Measurements from ENCODE around the gene TMCO2. TPM values are rescaled to one million over a fixed set of nuclear protein-coding genes. Genes with fewer than 3 reads are reported as not detected.

TMCO2 gene
- total and polyA plus RNA-seq, 2 experiments from 2014 or later, result not detected

DNA sequence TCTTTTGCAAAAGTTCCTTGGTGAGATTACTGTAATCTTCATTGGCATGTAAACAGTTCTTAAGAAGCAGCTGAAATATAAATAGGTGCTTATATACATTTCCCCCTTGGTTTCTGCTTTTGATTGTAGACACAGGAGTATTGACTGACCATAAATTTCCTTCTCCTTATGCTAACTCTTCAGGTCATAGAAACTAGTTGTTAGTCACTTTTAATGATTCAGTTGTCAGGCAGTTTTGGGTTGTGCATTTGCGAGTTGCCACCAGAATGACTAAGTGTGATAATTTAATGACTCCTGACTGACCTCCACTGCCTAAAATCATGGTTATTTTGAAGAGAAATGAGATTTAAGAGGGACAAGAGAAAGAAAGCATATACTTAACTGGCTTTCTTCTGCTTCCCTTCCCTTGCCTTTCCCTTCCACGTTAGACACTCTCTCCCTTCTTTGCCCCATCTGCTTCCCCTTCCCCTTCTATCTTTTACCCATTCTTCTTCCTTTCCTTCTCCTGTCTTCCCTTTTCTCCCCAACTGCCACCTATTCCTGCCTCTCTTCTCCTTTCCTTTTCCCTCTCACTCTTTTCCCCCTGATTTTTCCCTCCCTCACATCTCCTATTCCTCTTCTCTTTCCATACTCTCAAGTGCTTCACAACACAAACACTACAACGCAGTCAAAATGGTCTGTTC, 22.6 kb downstream of the TMCO2 start:
- H3K36me3 Mint-ChIP-seq (ENCODE audit: low read depth), result peaks cover 51% of the 10 kb centered on the region
- H3K9me3 Mint-ChIP-seq, result no peaks in the 10 kb centered on the region
- Histone ChIP-seq H3K4me3 (no peak overlapping the region), H3K36me3 (ENCODE audit: insufficient read depth) (peaks cover 35% of the 10 kb centered on the region), H4K20me1 (replicated peaks; ENCODE audit: insufficient read depth) (peaks cover 13% of the 10 kb centered on the region), H3K4me1 (ENCODE audit: insufficient read depth) (no peaks in the 10 kb centered on the region), H3K27ac (ENCODE audit: low read depth) (no peak overlapping the region), H3K27me3 (ENCODE audit: insufficient read depth) (no peaks in the 10 kb centered on the region), H3K4me2 (no peak overlapping the region), H3K79me2 (replicated peaks; ENCODE audit: insufficient read depth) (peaks cover 8% of the 10 kb centered on the region; the same call in 1 of the 2 replicates), H3F3A (replicated peaks; ENCODE audit: low read depth) (no peaks in the 10 kb centered on the region; the same call in 1 of the 2 replicates), H3K9me2 (ENCODE audit: insufficient read depth) (no peaks in the 10 kb centered on the region), H2AFZ (no peak overlapping the region)
- no peak for DNase-seq (ENCODE audit: low spot score)
- peaks cover 4% of the 10 kb centered on the region for H3K27me3 Mint-ChIP-seq (ENCODE audit: insufficient read depth, low read depth, poor library complexity)
- H3K27ac Mint-ChIP-seq, result no peak overlapping the region
- TF ChIP-seq, protein P1, sequence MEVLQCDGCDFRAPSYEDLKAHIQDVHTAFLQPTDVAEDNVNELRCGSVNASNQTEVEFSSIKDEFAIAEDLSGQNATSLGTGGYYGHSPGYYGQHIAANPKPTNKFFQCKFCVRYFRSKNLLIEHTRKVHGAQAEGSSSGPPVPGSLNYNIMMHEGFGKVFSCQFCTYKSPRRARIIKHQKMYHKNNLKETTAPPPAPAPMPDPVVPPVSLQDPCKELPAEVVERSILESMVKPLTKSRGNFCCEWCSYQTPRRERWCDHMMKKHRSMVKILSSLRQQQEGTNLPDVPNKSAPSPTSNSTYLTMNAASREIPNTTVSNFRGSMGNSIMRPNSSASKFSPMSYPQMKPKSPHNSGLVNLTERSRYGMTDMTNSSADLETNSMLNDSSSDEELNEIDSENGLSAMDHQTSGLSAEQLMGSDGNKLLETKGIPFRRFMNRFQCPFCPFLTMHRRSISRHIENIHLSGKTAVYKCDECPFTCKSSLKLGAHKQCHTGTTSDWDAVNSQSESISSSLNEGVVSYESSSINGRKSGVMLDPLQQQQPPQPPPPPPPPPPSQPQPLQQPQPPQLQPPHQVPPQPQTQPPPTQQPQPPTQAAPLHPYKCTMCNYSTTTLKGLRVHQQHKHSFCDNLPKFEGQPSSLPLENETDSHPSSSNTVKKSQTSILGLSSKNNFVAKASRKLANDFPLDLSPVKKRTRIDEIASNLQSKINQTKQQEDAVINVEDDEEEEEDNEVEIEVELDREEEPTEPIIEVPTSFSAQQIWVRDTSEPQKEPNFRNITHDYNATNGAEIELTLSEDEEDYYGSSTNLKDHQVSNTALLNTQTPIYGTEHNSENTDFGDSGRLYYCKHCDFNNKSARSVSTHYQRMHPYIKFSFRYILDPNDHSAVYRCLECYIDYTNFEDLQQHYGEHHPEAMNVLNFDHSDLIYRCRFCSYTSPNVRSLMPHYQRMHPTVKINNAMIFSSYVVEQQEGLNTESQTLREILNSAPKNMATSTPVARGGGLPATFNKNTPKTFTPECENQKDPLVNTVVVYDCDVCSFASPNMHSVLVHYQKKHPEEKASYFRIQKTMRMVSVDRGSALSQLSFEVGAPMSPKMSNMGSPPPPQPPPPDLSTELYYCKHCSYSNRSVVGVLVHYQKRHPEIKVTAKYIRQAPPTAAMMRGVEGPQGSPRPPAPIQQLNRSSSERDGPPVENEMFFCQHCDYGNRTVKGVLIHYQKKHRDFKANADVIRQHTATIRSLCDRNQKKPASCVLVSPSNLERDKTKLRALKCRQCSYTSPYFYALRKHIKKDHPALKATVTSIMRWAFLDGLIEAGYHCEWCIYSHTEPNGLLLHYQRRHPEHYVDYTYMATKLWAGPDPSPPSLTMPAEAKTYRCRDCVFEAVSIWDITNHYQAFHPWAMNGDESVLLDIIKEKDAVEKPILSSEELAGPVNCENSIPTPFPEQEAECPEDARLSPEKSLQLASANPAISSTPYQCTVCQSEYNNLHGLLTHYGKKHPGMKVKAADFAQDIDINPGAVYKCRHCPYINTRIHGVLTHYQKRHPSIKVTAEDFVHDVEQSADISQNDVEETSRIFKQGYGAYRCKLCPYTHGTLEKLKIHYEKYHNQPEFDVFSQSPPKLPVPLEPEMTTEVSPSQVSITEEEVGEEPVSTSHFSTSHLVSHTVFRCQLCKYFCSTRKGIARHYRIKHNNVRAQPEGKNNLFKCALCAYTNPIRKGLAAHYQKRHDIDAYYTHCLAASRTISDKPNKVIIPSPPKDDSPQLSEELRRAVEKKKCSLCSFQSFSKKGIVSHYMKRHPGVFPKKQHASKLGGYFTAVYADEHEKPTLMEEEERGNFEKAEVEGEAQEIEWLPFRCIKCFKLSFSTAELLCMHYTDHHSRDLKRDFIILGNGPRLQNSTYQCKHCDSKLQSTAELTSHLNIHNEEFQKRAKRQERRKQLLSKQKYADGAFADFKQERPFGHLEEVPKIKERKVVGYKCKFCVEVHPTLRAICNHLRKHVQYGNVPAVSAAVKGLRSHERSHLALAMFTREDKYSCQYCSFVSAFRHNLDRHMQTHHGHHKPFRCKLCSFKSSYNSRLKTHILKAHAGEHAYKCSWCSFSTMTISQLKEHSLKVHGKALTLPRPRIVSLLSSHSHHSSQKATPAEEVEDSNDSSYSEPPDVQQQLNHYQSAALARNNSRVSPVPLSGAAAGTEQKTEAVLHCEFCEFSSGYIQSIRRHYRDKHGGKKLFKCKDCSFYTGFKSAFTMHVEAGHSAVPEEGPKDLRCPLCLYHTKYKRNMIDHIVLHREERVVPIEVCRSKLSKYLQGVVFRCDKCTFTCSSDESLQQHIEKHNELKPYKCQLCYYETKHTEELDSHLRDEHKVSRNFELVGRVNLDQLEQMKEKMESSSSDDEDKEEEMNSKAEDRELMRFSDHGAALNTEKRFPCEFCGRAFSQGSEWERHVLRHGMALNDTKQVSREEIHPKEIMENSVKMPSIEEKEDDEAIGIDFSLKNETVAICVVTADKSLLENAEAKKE (CRISPR knock-in tag; IDR thresholded peaks at IDR 0.05), result no peak
- TF ChIP-seq EZH2phosphoT487 (IDR thresholded peaks at IDR 0.05; ENCODE audit: unreplicated experiment), result no peak
- TF ChIP-seq ZNF114 (CRISPR knock-in tag; IDR thresholded peaks at IDR 0.05), result no peak
- TF ChIP-seq ZNF331 (CRISPR knock-in tag; IDR thresholded peaks at IDR 0.05; ENCODE audit: low read depth), result no peak
- TF ChIP-seq, protein P2, sequence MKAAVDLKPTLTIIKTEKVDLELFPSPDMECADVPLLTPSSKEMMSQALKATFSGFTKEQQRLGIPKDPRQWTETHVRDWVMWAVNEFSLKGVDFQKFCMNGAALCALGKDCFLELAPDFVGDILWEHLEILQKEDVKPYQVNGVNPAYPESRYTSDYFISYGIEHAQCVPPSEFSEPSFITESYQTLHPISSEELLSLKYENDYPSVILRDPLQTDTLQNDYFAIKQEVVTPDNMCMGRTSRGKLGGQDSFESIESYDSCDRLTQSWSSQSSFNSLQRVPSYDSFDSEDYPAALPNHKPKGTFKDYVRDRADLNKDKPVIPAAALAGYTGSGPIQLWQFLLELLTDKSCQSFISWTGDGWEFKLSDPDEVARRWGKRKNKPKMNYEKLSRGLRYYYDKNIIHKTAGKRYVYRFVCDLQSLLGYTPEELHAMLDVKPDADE (IDR thresholded peaks at IDR 0.05), result no peak
- no peak for TF ChIP-seq JUNB (IDR thresholded peaks at IDR 0.05; ENCODE audit: unreplicated experiment)
- TF ChIP-seq NANOG (IDR thresholded peaks at IDR 0.05; ENCODE audit: borderline replicate concordance), result no peak
- no peak for TF ChIP-seq POLR2AphosphoS5 (IDR thresholded peaks at IDR 0.05; ENCODE audit: low read depth)
- TF ChIP-seq, protein P3, sequence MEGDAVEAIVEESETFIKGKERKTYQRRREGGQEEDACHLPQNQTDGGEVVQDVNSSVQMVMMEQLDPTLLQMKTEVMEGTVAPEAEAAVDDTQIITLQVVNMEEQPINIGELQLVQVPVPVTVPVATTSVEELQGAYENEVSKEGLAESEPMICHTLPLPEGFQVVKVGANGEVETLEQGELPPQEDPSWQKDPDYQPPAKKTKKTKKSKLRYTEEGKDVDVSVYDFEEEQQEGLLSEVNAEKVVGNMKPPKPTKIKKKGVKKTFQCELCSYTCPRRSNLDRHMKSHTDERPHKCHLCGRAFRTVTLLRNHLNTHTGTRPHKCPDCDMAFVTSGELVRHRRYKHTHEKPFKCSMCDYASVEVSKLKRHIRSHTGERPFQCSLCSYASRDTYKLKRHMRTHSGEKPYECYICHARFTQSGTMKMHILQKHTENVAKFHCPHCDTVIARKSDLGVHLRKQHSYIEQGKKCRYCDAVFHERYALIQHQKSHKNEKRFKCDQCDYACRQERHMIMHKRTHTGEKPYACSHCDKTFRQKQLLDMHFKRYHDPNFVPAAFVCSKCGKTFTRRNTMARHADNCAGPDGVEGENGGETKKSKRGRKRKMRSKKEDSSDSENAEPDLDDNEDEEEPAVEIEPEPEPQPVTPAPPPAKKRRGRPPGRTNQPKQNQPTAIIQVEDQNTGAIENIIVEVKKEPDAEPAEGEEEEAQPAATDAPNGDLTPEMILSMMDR (conservative IDR thresholded peaks at IDR 0.05; ENCODE audit: low read depth in 2 of 2), result no peak
- no peak for TF ChIP-seq EZH2 (IDR thresholded peaks at IDR 0.05; ENCODE audit: low read depth, unreplicated experiment)
- TF ChIP-seq CREB1 (CRISPR knock-in tag; IDR thresholded peaks at IDR 0.05; ENCODE audit: low read depth), result no peak
- TF ChIP-seq, protein P4, sequence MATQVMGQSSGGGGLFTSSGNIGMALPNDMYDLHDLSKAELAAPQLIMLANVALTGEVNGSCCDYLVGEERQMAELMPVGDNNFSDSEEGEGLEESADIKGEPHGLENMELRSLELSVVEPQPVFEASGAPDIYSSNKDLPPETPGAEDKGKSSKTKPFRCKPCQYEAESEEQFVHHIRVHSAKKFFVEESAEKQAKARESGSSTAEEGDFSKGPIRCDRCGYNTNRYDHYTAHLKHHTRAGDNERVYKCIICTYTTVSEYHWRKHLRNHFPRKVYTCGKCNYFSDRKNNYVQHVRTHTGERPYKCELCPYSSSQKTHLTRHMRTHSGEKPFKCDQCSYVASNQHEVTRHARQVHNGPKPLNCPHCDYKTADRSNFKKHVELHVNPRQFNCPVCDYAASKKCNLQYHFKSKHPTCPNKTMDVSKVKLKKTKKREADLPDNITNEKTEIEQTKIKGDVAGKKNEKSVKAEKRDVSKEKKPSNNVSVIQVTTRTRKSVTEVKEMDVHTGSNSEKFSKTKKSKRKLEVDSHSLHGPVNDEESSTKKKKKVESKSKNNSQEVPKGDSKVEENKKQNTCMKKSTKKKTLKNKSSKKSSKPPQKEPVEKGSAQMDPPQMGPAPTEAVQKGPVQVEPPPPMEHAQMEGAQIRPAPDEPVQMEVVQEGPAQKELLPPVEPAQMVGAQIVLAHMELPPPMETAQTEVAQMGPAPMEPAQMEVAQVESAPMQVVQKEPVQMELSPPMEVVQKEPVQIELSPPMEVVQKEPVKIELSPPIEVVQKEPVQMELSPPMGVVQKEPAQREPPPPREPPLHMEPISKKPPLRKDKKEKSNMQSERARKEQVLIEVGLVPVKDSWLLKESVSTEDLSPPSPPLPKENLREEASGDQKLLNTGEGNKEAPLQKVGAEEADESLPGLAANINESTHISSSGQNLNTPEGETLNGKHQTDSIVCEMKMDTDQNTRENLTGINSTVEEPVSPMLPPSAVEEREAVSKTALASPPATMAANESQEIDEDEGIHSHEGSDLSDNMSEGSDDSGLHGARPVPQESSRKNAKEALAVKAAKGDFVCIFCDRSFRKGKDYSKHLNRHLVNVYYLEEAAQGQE (IDR thresholded peaks at IDR 0.05; ENCODE audit: unreplicated experiment), result no peak
- TF ChIP-seq STAT1 (IDR thresholded peaks at IDR 0.05; ENCODE audit: unreplicated experiment), result no peak
- H3K4me3 Mint-ChIP-seq, result no peak overlapping the region
- no peak for ATAC-seq
- no peaks in the 10 kb centered on the region for H3K4me1 Mint-ChIP-seq

Data from GM23338 (cell line).